GM08714 (cell line): ENCODE data around the gene CASP8.
A peak's percentile ranks its signal among the peaks of the same experiment; 100 is the strongest.

Experiments
- H3K4me3 ChIP-seq: fragments of 200-500 bp; sonication (Bioruptor generic); 2 replicates; pipeline ENCODE4 v1.5.1; 2014; ENCODE audit warnings: mild to moderate bottlenecking, low read length, inconsistent platforms
- ZNF274 ChIP-seq: IDR thresholded peaks from 2 replicates; pipeline ENCODE4 v1.6.1; 2012; ENCODE audit warnings: mild to moderate bottlenecking, low read depth, low read length

CASP8 gene

GRCh38 chr2:201260302-201260800 lies at the start of gene CASP8:
Gene CASP8, plus strand, starts transcription at chr2:201260536. Its CDS starts 5,951 bp downstream, at chr2:201266487.
- TF ChIP-seq ZNF274: no peak
- peak within 1 kb of the TSS; percentile 62 for H3K4me3 ChIP-seq

- TF ChIP-seq ZNF274: no peak
- no peak overlapping the region for H3K4me3 ChIP-seq
Observed at GRCh38 chr2:201215963-201216362, 44.4 kb upstream of the CASP8 start.

- TF ChIP-seq ZNF274: no peak
- H3K4me3 ChIP-seq: no peak overlapping the region
Observed at GRCh38 chr2:201216918-201217317, 43.4 kb upstream of the CASP8 start.

- no peak for TF ChIP-seq ZNF274
Observed at GRCh38 chr2:201218780-201219179, 41.6 kb upstream of the CASP8 start.

GRCh38 chr2:201219328-201220096 lies 40.8 kb upstream of the CASP8 start:
- TF ChIP-seq ZNF274: no peak
- no peak overlapping the region for H3K4me3 ChIP-seq

More at GRCh38 chr2:201218780-201219179, 41.6 kb upstream of the CASP8 start:
- no peak overlapping the region for H3K4me3 ChIP-seq

- no peak for TF ChIP-seq ZNF274
- H3K4me3 ChIP-seq: no peak overlapping the region
Observed at GRCh38 chr2:201220102-201220570, 40.2 kb upstream of the CASP8 start.

GRCh38 chr2:201223089-201224073 lies 37.0 kb upstream of the CASP8 start:
- H3K4me3 ChIP-seq: no peak overlapping the region; the same call in 1 of the 2 replicates
- TF ChIP-seq ZNF274: no peak

- TF ChIP-seq ZNF274: no peak
- no peak overlapping the region for H3K4me3 ChIP-seq
Observed at GRCh38 chr2:201228271-201228911, 31.9 kb upstream of the CASP8 start.

GRCh38 chr2:201228912-201229290 lies 31.4 kb upstream of the CASP8 start:
- TF ChIP-seq ZNF274: no peak
- H3K4me3 ChIP-seq: no peak overlapping the region

GRCh38 chr2:201231781-201232466 lies 28.4 kb upstream of the CASP8 start:
- no peak for TF ChIP-seq ZNF274
- H3K4me3 ChIP-seq: peak overlapping the region; percentile 12; the same call in 1 of the 2 replicates

GRCh38 chr2:201232467-201232815 lies 27.9 kb upstream of the CASP8 start:
- no peak for TF ChIP-seq ZNF274
- H3K4me3 ChIP-seq: no peak overlapping the region

- TF ChIP-seq ZNF274: no peak
- peak overlapping the region; percentile 66 for H3K4me3 ChIP-seq
Observed at GRCh38 chr2:201233192-201233811, 27.0 kb upstream of the CASP8 start.
